ENCODE measurements around the gene RNF38.
A peak's percentile ranks its signal among the peaks of the same experiment; 100 is the strongest.
"Not testable (repeated sequence)": the region's sequence is repeated elsewhere in the genome, so short reads cannot be mapped to it uniquely, and the experiment has no call there.

Gene RNF38

GRCh38 chr9:36396985-36397384 lies 3.1 kb downstream of the RNF38 start:
- peaks cover 22 to 24% of the 10 kb centered on the region in 2 experiments for H3K4me1 ChIP-seq (ENCODE audit: control insufficient read depth in 1 of 2, insufficient read depth in 1 of 2, low read depth in 1 of 2, low read length in 1 of 2)
- no peak overlapping the region for H3K27ac ChIP-seq
- TF ChIP-seq CTCF (IDR thresholded peaks at IDR 0.05): no peak
- H3K36me3 ChIP-seq: no peaks in the 10 kb centered on the region
- H3K27me3 ChIP-seq: no peaks in the 10 kb centered on the region
- no peaks in the 10 kb centered on the region for H3K9me3 ChIP-seq
- H3K4me3 ChIP-seq (ENCODE audit: low read depth in 1 of 2, low read length in 1 of 2): no peak overlapping the region

- Histone ChIP-seq H3K9me3 (no peaks in the 10 kb centered on the region), H3K4me1 (ENCODE audit: control insufficient read depth in 1 of 2, insufficient read depth in 1 of 2, low read depth in 1 of 2, low read length in 1 of 2) (peaks cover 29 to 34% of the 10 kb centered on the region in 2 experiments), H3K27me3 (no peaks in the 10 kb centered on the region), H3K36me3 (no peaks in the 10 kb centered on the region), H3K4me3 (ENCODE audit: low read depth in 1 of 2, low read length in 1 of 2) (no peak overlapping the region), H3K27ac (no peak overlapping the region)
- TF ChIP-seq CTCF (IDR thresholded peaks at IDR 0.05): no peak
These were observed 7.6 kb downstream of the RNF38 start for GRCh38 chr9:36392489-36392888.

- peaks cover 9% of the 10 kb centered on the region for H3K36me3 ChIP-seq
- no peak overlapping the region for H3K4me3 ChIP-seq (ENCODE audit: low read depth in 1 of 2, low read length in 1 of 2)
- TF ChIP-seq CTCF (IDR thresholded peaks at IDR 0.05): no peak
- H3K9me3 ChIP-seq: no peaks in the 10 kb centered on the region
- H3K27ac ChIP-seq: peak overlapping the region; percentile 53
- peaks cover 29 to 43% of the 10 kb centered on the region in 2 experiments for H3K4me1 ChIP-seq (ENCODE audit: control insufficient read depth in 1 of 2, insufficient read depth in 1 of 2, low read depth in 1 of 2, low read length in 1 of 2)
- no peaks in the 10 kb centered on the region for H3K27me3 ChIP-seq
These were observed 10.5 kb downstream of the RNF38 start for GRCh38 chr9:36389590-36389989.

- H3K4me1 ChIP-seq (ENCODE audit: control insufficient read depth in 1 of 2, insufficient read depth in 1 of 2, low read depth in 1 of 2, low read length in 1 of 2): peaks cover 44 to 64% of the 10 kb centered on the region in 2 experiments
- not testable (repeated sequence) for H3K27ac ChIP-seq; H3K4me3 ChIP-seq (ENCODE audit: low read depth in 1 of 2, low read length in 1 of 2); H3K9me3 ChIP-seq; H3K27me3 ChIP-seq
- peaks cover 16% of the 10 kb centered on the region for H3K36me3 ChIP-seq
These were observed 13.6 kb downstream of the RNF38 start for GRCh38 chr9:36386396-36386965.

GRCh38 chr9:36382484-36382883 lies 17.6 kb downstream of the RNF38 start:
- Histone ChIP-seq H3K36me3 (peaks cover 16% of the 10 kb centered on the region), H3K4me1 (ENCODE audit: control insufficient read depth in 1 of 2, insufficient read depth in 1 of 2, low read depth in 1 of 2, low read length in 1 of 2) (peaks cover 29 to 50% of the 10 kb centered on the region in 2 experiments), H3K9me3 (no peaks in the 10 kb centered on the region), H3K4me3 (ENCODE audit: low read depth in 1 of 2, low read length in 1 of 2) (no peak overlapping the region), H3K27me3 (no peaks in the 10 kb centered on the region), H3K27ac (peak overlapping the region; percentile 53)
- TF ChIP-seq CTCF (IDR thresholded peaks at IDR 0.05): no peak

- Histone ChIP-seq H3K4me3 (ENCODE audit: low read depth in 1 of 2, low read length in 1 of 2) (no peak overlapping the region), H3K36me3 (peaks cover 73% of the 10 kb centered on the region), H3K4me1 (ENCODE audit: control insufficient read depth in 1 of 2, insufficient read depth in 1 of 2, low read depth in 1 of 2, low read length in 1 of 2) (no peaks in the 10 kb centered on the region), H3K27me3 (no peaks in the 10 kb centered on the region), H3K27ac (no peak overlapping the region), H3K9me3 (no peaks in the 10 kb centered on the region)
- TF ChIP-seq CTCF (IDR thresholded peaks at IDR 0.05): no peak
These were observed 35.5 kb downstream of the RNF38 start for GRCh38 chr9:36364577-36364976.

Measured in neutrophil (primary cell).